Measurements from ENCODE around the gene SFXN3. TPM values are rescaled to one million over a fixed set of nuclear protein-coding genes. Genes with fewer than 3 reads are reported as not detected.

Gene SFXN3
- total and polyA plus RNA-seq, 2 of the 8 experiments (the other 6 are each of a cell fraction or from before 2014, with no cell fraction given), result 2.6 to 2.8 TPM

DNA sequence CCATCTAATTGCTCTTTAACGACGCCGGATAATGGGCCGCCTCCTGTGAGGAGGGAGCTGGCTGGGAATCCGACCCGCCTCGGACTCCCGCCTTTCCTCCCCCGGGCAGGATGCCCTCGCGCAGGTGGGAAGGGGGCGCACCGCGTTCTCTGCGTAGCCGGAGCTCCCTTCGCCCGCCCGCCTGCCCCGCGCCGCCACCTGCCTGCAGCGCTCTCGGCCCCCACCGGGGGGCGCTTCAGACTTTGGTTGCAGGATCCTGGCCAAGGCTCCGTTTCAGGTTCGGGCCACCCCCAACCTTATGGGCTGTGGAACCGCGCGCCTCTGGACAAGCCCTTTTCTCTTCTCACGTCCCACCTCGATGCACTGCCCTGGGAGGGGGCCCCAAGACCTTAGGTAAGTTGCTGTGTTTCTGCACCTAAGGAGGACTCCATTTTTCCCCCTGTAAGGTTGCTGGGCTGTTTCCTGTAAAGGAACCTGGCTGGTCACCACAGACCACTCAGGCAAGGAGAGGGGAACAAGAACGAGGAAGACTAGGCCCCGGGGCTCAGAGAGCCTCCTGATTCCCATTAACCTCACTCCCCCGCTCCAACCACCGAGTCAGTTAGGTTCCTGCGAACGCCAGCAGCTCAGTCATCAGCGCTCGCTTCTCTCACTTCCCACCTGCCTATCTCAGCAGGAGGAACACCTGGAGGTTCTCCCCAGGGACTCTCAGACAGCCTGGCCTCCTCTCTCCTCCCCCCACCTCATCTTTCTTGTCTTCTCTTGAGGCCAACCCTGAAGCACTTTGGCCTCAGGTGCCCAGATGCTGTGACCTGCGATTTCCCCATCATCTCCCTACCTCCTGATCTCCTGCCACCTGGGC is 19.4 kb downstream of the SFXN3 start (continued):
- TF ChIP-seq CHD7 (IDR thresholded peaks at IDR 0.05; ENCODE audit: insufficient replicate concordance, low read length) (no peak), RXRA (IDR thresholded peaks at IDR 0.05; ENCODE audit: insufficient read depth, low read depth, low read length) (no peak), SUZ12 (IDR thresholded peaks at IDR 0.05; ENCODE audit: low read length) (peak; percentile 65), SP2 (IDR thresholded peaks at IDR 0.05; ENCODE audit: low read length) (no peak), CREB1 (IDR thresholded peaks at IDR 0.05) (0 out of 2 replicates have a peak, but pooled peaks have one; percentile 20)
- TF ChIP-seq, protein P1, sequence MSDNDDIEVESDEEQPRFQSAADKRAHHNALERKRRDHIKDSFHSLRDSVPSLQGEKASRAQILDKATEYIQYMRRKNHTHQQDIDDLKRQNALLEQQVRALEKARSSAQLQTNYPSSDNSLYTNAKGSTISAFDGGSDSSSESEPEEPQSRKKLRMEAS (IDR thresholded peaks at IDR 0.05), result peak; percentile 91
- TF ChIP-seq, protein P2, sequence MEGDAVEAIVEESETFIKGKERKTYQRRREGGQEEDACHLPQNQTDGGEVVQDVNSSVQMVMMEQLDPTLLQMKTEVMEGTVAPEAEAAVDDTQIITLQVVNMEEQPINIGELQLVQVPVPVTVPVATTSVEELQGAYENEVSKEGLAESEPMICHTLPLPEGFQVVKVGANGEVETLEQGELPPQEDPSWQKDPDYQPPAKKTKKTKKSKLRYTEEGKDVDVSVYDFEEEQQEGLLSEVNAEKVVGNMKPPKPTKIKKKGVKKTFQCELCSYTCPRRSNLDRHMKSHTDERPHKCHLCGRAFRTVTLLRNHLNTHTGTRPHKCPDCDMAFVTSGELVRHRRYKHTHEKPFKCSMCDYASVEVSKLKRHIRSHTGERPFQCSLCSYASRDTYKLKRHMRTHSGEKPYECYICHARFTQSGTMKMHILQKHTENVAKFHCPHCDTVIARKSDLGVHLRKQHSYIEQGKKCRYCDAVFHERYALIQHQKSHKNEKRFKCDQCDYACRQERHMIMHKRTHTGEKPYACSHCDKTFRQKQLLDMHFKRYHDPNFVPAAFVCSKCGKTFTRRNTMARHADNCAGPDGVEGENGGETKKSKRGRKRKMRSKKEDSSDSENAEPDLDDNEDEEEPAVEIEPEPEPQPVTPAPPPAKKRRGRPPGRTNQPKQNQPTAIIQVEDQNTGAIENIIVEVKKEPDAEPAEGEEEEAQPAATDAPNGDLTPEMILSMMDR (IDR thresholded peaks at IDR 0.05; ENCODE audit: control extremely low read depth in 1 of 3, insufficient read depth in 1 of 3, low read depth in 1 of 3, low read length in 3 of 3), result peak; percentile 73 to 95 (median 84)

All from H1 (cell line).